ENCODE results near the gene BET1L. TPM values are rescaled to one million over a fixed set of nuclear protein-coding genes. Genes with fewer than 3 reads are reported as not detected.
A peak's percentile ranks its signal among the peaks of the same experiment; 100 is the strongest.

The BET1L gene
- total RNA-seq, 1 experiment from 2014 or later = 56.8 TPM

- Histone ChIP-seq H3K9me3 (no peaks in the 10 kb centered on the region), H3K4me1 (peaks cover 20% of the 10 kb centered on the region), H3K4me3 (ENCODE audit: low read depth, low read length) (peak overlapping the region; percentile 73), H3K27me3 (replicated peaks; ENCODE audit: control insufficient read depth, insufficient read depth, low read length) (no peaks in the 10 kb centered on the region), H3K36me3 (ENCODE audit: control insufficient read depth, insufficient read depth, low read length) (peaks cover 9% of the 10 kb centered on the region)
- TF ChIP-seq CTCF (IDR thresholded peaks at IDR 0.05; ENCODE audit: insufficient read depth in 1 of 2, low read depth in 1 of 2, low read length in 1 of 2, severe bottlenecking in 1 of 2, unreplicated experiment in 1 of 2) = no peak
- peak overlapping the region; percentile 92 for H3K4me3 Mint-ChIP-seq (ENCODE audit: unreplicated experiment)
- POLR2A ChIA-PET = no interaction called here
- intact Hi-C loops (cut with micrococcal nuclease; ENCODE audit: unreplicated experiment) = loop anchor here (2.0 to 5.0 kb wide), 2 partner anchors 28 to 238 kb away; partner anchors contain the start of genes PSMD13 and SIRT3
- no peaks in the 10 kb centered on the region for H3K27me3 Mint-ChIP-seq (ENCODE audit: insufficient read depth, unreplicated experiment)
- no peaks in the 10 kb centered on the region for H3K9me3 Mint-ChIP-seq (ENCODE audit: unreplicated experiment)
- no TSS peak for BruUV-seq (replicated peaks)
- peaks cover 13% of the 10 kb centered on the region for H3K4me1 Mint-ChIP-seq (ENCODE audit: low read depth, unreplicated experiment)
- no peak for DNase-seq
- H3K27ac Mint-ChIP-seq (ENCODE audit: unreplicated experiment) = peak overlapping the region; percentile 99
- peaks cover 67% of the 10 kb centered on the region for H3K36me3 Mint-ChIP-seq (ENCODE audit: insufficient read depth, unreplicated experiment)
- CTCF ChIA-PET = interaction anchor here (0.8 kb wide), 1 partner anchor 137 kb away, joined by 3 read pairs; no protein-coding TSS in a partner anchor
Measured at GRCh38 chr11:208917-209260, 1.7 kb upstream of the BET1L start.

GRCh38 chr11:208181-208916 is 1.1 kb upstream of the BET1L start:
- H3K27ac Mint-ChIP-seq (ENCODE audit: unreplicated experiment) = peak overlapping the region; percentile 99
- H3K27me3 Mint-ChIP-seq (ENCODE audit: insufficient read depth, unreplicated experiment) = no peaks in the 10 kb centered on the region
- TF ChIP-seq CTCF (IDR thresholded peaks at IDR 0.05; ENCODE audit: insufficient read depth in 1 of 2, low read depth in 1 of 2, low read length in 1 of 2, severe bottlenecking in 1 of 2, unreplicated experiment in 1 of 2) = no peak
- peak overlapping the region; percentile 92 for H3K4me3 Mint-ChIP-seq (ENCODE audit: unreplicated experiment)
- H3K4me1 Mint-ChIP-seq (ENCODE audit: low read depth, unreplicated experiment) = peaks cover 11% of the 10 kb centered on the region
- H3K4me1 ChIP-seq = peaks cover 20% of the 10 kb centered on the region
- no peaks in the 10 kb centered on the region for H3K9me3 ChIP-seq
- peaks cover 67% of the 10 kb centered on the region for H3K36me3 Mint-ChIP-seq (ENCODE audit: insufficient read depth, unreplicated experiment)
- H3K9me3 Mint-ChIP-seq (ENCODE audit: unreplicated experiment) = no peaks in the 10 kb centered on the region
- peak overlapping the region; percentile 73 for H3K4me3 ChIP-seq (ENCODE audit: low read depth, low read length)
- ChIA-PET POLR2A (interaction anchor here (1.7 kb wide), 1 partner anchor 148 kb away, joined by 8 read pairs; no protein-coding TSS in a partner anchor), CTCF (interaction anchor here (1.2 to 1.9 kb wide), 2 partner anchors 42 to 241 kb away, joined by 6 to 20 read pairs; partner anchors contain the start of gene PTDSS2)
- BruUV-seq (replicated peaks) = TSS peak; percentile 25
- peak; percentile 77 to 88 for DNase-seq
- intact Hi-C loops (cut with micrococcal nuclease; ENCODE audit: unreplicated experiment) = loop anchor here (2.0 to 5.0 kb wide), 2 partner anchors 28 to 239 kb away; partner anchors contain the start of genes PSMD13 and SIRT3
- H3K27me3 ChIP-seq (replicated peaks; ENCODE audit: control insufficient read depth, insufficient read depth, low read length) = no peaks in the 10 kb centered on the region
- peaks cover 9% of the 10 kb centered on the region for H3K36me3 ChIP-seq (ENCODE audit: control insufficient read depth, insufficient read depth, low read length)

- H3K27me3 Mint-ChIP-seq (ENCODE audit: insufficient read depth, unreplicated experiment) = no peaks in the 10 kb centered on the region
- TSS peak; percentile 81 for BruUV-seq (replicated peaks)
- Histone ChIP-seq H3K27me3 (replicated peaks; ENCODE audit: control insufficient read depth, insufficient read depth, low read length) (no peaks in the 10 kb centered on the region), H3K36me3 (ENCODE audit: control insufficient read depth, insufficient read depth, low read length) (peaks cover 6% of the 10 kb centered on the region), H3K9me3 (no peaks in the 10 kb centered on the region), H3K4me3 (ENCODE audit: low read depth, low read length) (peak overlapping the region; percentile 73), H3K4me1 (peaks cover 20% of the 10 kb centered on the region)
- no peak for TF ChIP-seq CTCF (IDR thresholded peaks at IDR 0.05; ENCODE audit: insufficient read depth in 1 of 2, low read depth in 1 of 2, low read length in 1 of 2, severe bottlenecking in 1 of 2, unreplicated experiment in 1 of 2)
- peaks cover 67% of the 10 kb centered on the region for H3K36me3 Mint-ChIP-seq (ENCODE audit: insufficient read depth, unreplicated experiment)
- ChIA-PET POLR2A (interaction anchor here (0.5 to 1.7 kb wide), 20 partner anchors 8 to 368 kb away, joined by 3 to 24 read pairs (median 6); partner anchors contain the start of genes PHRF1, PKP3, PSMD13 and PTDSS2), CTCF (interaction anchor here (0.6 to 1.9 kb wide), 9 partner anchors 8 to 299 kb away, joined by 3 to 20 read pairs (median 4); partner anchors contain the start of genes PTDSS2 and RNH1)
- peak overlapping the region; percentile 92 for H3K4me3 Mint-ChIP-seq (ENCODE audit: unreplicated experiment)
- intact Hi-C loops (cut with micrococcal nuclease; ENCODE audit: unreplicated experiment) = loop anchor here (2.0 to 5.0 kb wide), 2 partner anchors 29 to 239 kb away; partner anchors contain the start of genes PSMD13 and SIRT3
- H3K27ac Mint-ChIP-seq (ENCODE audit: unreplicated experiment) = peak overlapping the region; percentile 99
- no peak for DNase-seq
- H3K4me1 Mint-ChIP-seq (ENCODE audit: low read depth, unreplicated experiment) = peaks cover 6% of the 10 kb centered on the region
- H3K9me3 Mint-ChIP-seq (ENCODE audit: unreplicated experiment) = no peaks in the 10 kb centered on the region
Measured at GRCh38 chr11:207863-208180, 623 bp upstream of the BET1L start.

Measured in Caco-2 (cell line).